Choroid plexus epithelial cell (primary cell): ENCODE results near the gene TMEM175.

Experiments used
- DNase-seq: peaks from one replicate; pipeline ENCODE4 v3.0.0-alpha.2; 2010; ENCODE audit warnings: low read depth
- H3K4me3 ChIP-seq: 2 replicates; pipeline ENCODE4 v1.5.1; 2011; ENCODE audit warnings: low read depth, mild to moderate bottlenecking, control low read depth, low read length, moderate library complexity
- TF ChIP-seq, protein P1 (sequence below): conservative IDR thresholded peaks from 2 replicates; pipeline ENCODE4 v1.5.1; 2011; ENCODE audit warnings: low read depth, mild to moderate bottlenecking, control low read depth, inconsistent platforms, low read length, moderate library complexity

Gene TMEM175

DNA sequence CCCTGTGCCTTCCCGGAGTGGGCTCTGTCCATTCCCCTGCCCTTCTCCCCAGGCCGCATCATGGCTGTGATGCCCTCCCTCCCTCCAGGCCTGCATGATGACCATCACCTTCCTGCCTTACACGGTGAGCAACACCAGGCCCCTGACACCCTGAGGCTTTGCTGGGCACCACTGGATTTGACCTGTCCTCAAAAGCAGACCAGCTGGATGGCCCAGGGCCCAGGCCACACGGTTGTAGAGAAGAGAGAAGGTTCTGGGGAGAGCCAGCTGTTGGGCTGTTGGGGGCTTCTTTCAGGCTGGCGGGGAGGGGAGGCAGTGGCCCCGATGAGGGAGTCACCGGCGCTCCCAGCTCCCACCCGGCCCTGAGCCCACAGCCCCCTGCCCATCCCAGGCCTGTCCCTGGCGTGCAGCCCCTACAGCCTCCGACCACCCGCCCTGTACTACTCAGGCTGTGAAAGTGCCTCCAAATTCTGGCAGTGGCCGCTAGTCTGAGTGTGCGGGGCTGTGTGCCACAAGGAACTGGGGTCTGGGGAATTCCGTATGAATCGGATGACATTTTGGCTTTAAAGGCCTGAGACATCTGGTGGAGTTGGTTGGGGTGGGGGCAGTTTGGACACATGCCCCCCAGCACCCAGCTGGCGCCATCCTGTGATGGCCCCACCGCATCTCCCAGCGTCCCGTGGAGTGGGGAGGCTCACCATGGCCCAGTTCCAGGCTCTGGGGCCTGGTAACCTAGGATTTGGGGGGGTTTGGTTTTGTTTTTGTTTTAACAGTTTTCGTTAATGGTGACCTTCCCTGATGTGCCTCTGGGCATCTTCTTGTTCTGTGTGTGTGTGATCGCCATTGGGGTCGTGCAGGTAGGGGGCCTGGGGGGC, 19.6 kb downstream of the TMEM175 start:
- no peak for DNase-seq
- no peak overlapping the region for H3K4me3 ChIP-seq
- TF ChIP-seq, protein P1, sequence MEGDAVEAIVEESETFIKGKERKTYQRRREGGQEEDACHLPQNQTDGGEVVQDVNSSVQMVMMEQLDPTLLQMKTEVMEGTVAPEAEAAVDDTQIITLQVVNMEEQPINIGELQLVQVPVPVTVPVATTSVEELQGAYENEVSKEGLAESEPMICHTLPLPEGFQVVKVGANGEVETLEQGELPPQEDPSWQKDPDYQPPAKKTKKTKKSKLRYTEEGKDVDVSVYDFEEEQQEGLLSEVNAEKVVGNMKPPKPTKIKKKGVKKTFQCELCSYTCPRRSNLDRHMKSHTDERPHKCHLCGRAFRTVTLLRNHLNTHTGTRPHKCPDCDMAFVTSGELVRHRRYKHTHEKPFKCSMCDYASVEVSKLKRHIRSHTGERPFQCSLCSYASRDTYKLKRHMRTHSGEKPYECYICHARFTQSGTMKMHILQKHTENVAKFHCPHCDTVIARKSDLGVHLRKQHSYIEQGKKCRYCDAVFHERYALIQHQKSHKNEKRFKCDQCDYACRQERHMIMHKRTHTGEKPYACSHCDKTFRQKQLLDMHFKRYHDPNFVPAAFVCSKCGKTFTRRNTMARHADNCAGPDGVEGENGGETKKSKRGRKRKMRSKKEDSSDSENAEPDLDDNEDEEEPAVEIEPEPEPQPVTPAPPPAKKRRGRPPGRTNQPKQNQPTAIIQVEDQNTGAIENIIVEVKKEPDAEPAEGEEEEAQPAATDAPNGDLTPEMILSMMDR: no peak

- DNase-seq: no peak
- no peak overlapping the region for H3K4me3 ChIP-seq
- TF ChIP-seq, protein P1: no peak
Observed at GRCh38 chr4:952881-953573, 20.8 kb downstream of the TMEM175 start.

GRCh38 chr4:953574-953915, 21.3 kb downstream of the TMEM175 start:
- TF ChIP-seq, protein P1: no peak

GRCh38 chr4:954211-955020, 22.2 kb downstream of the TMEM175 start:
- TF ChIP-seq, protein P1: no peak
- no peak overlapping the region for H3K4me3 ChIP-seq
- DNase-seq: no peak

More at GRCh38 chr4:953574-953915, 21.3 kb downstream of the TMEM175 start:
- H3K4me3 ChIP-seq: no peak overlapping the region
- DNase-seq: no peak

- TF ChIP-seq, protein P1: no peak
- no peak overlapping the region for H3K4me3 ChIP-seq
- no peak for DNase-seq
Observed at GRCh38 chr4:955161-955921, 23.1 kb downstream of the TMEM175 start.

DNA sequence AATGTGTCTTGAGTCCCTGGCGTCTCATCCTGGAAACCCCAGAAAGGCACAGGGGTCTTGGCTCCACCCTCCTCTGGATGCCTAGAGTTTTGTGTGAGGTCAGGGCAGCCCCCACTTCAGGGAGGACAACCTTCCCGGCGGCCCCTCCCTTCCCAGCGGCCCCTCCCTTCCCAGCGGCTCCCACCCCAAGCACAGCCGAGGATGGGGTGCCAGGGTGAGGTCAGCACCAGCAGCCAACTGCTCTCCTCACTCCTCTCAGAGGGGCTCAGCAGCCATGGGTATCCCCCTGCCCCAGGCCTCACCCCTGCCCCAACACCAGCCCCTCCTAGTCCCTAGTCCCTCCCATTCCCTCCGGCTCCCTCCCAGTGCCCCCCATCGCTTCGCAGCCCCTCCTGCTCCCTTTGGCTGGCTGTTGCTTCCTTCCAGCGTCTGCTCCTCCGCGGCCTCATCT, 23.7 kb downstream of the TMEM175 start:
- no peak overlapping the region for H3K4me3 ChIP-seq
- DNase-seq: no peak
- TF ChIP-seq, protein P1: no peak
